Measurements from ENCODE around the gene OTOG.

GRCh38 chr11:17573526-17573925 is 26.5 kb downstream of the OTOG start:
- TF ChIP-seq EZH2 (IDR thresholded peaks at IDR 0.05; ENCODE audit: low read depth) (no peak), CTCF (conservative IDR thresholded peaks at IDR 0.05) (no peak)
